ENCODE data around the gene NGEF. TPM values are rescaled to one million over a fixed set of nuclear protein-coding genes. Genes with fewer than 3 reads are reported as not detected.

Gene NGEF
- total and polyA plus RNA-seq, 7 donors: 0.13 to 0.51 (median 0.25) TPM; not detected in 1

DNA sequence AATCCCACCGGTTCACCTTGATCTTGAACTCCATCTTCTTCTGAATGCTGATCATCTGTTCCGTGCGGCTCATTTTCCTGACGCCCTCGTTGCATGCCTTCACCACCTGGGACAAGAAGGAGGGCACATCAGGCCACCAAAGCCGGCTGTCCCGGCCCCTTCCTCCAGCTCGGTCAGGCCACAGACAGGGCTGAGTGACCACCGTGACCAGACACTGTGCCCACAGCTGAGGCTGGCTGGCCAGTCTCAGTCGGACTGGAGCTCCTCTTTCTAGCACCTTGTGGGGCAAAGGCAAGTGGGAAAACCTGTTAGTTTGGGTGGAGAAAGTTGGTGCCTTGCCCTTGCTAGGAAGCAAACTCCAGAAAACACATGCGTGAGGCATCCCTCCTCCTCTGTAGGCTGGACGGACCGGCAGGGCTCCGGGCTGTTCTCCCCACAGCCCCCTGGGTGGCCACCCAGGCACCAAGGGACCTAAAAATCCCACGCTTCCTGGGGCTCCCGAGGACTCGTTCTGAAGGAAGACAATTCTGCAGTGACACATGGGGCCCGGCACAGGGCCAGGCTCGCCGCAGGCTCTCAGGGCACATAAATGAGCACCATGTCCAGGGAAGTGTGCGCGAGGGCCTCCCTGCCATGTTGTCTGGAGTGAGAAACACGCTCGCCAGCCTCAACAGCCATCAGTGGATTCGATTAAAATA is 127.6 kb downstream of the NGEF start:
- Histone ChIP-seq H3K4me3 (no peak overlapping the region), H3K27ac (no peak overlapping the region), H3K4me1 (no peaks in the 10 kb centered on the region), H3K9me3 (no peaks in the 10 kb centered on the region), H3K27me3 (ENCODE audit: insufficient read depth in 3 of 3, low read length in 2 of 3) (no peaks in the 10 kb centered on the region), H3K36me3 (ENCODE audit: insufficient read depth in 1 of 2, low read depth in 1 of 2) (no peaks in the 10 kb centered on the region)
- 76 to 81% (median 80%) methylated on average over 25 of the region's 25 CpGs for WGBS, 3 donors
- intact Hi-C loops (cut with DNase I): loop anchor here in 1 of 2 donors (10.0 kb wide), 1 partner anchor 159 kb away; no protein-coding TSS in a partner anchor
- TF ChIP-seq, protein P1, sequence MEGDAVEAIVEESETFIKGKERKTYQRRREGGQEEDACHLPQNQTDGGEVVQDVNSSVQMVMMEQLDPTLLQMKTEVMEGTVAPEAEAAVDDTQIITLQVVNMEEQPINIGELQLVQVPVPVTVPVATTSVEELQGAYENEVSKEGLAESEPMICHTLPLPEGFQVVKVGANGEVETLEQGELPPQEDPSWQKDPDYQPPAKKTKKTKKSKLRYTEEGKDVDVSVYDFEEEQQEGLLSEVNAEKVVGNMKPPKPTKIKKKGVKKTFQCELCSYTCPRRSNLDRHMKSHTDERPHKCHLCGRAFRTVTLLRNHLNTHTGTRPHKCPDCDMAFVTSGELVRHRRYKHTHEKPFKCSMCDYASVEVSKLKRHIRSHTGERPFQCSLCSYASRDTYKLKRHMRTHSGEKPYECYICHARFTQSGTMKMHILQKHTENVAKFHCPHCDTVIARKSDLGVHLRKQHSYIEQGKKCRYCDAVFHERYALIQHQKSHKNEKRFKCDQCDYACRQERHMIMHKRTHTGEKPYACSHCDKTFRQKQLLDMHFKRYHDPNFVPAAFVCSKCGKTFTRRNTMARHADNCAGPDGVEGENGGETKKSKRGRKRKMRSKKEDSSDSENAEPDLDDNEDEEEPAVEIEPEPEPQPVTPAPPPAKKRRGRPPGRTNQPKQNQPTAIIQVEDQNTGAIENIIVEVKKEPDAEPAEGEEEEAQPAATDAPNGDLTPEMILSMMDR (IDR thresholded peaks at IDR 0.05): no peak
- ATAC-seq: no peak
- no peak for DNase-seq

DNA sequence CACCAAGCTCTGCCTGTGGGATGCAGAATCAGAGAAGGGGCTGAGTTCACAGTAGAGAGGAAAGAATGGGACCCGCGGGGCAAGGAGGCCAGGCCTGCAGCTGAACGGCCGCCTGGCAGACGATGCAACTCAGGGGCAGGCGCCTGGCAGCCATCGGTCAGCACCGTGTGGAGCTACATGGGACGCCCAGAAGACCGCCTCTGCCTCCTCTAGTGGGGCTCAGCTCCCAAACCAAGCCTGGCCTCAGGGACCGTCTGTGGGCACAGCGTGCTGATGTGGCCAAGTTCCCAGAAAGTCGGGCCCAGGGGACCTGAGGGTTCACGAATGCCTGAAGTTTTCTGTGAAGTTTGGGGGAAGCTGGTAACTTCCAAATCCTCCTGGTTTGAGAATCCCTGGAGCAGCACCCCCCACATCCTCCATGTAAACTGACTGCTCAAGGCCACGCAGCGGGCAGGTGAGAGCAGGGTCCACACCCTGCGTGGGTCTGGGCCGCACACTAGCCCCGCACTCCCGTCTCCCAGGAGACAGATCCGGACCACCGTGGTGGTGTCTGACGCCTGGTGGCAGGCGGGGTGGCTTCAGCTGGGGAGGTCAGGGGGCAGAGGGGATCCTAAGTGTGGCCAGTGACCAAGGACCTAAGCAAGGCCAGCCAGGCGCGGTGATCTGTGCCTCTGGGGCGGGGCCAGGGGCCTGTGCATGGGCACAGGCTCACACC is 128.3 kb downstream of the NGEF start:
- WGBS, 3 donors: 72 to 85% (median 84%) methylated on average over 27 of the region's 27 CpGs
- H3K36me3 ChIP-seq (ENCODE audit: insufficient read depth in 1 of 2, low read depth in 1 of 2): no peaks in the 10 kb centered on the region
- H3K9me3 ChIP-seq: no peaks in the 10 kb centered on the region
- no peak overlapping the region for H3K4me3 ChIP-seq
- DNase-seq (peak; percentile 10 to 30), ATAC-seq (no peak)
- no peaks in the 10 kb centered on the region for H3K4me1 ChIP-seq
- no peak overlapping the region for H3K27ac ChIP-seq
- TF ChIP-seq, protein P1 (IDR thresholded peaks at IDR 0.05): no peak
- intact Hi-C loops (cut with DNase I): loop anchor here in 1 of 2 donors (10.0 kb wide), 1 partner anchor 160 kb away; no protein-coding TSS in a partner anchor
- H3K27me3 ChIP-seq (ENCODE audit: insufficient read depth in 3 of 3, low read length in 2 of 3): no peaks in the 10 kb centered on the region

DNA sequence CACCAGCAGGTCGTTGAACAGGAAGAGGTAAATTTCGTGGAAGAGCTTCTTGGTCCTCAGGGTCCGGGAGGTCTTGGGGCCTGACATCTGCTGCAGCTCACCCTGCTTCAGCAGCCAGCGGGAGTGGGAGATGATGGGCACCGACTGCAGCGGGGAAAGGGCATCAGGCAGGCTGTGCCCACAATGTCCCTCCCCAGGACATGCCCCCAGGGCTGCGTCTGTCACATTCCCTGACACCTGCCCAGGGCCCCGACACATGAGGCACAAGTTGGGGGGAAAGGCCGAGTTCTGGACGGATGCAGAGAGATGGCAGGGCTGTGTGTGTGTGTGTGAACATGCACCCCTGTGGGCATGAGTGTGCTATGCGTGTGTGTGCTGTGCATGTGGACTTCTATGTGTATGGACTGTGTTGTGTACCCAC is 129.0 kb downstream of the NGEF start:
- intact Hi-C loops (cut with DNase I): loop anchor here in 1 of 2 donors (10.0 kb wide), 1 partner anchor 161 kb away; no protein-coding TSS in a partner anchor
- no peaks in the 10 kb centered on the region for H3K36me3 ChIP-seq (ENCODE audit: insufficient read depth in 1 of 2, low read depth in 1 of 2)
- no peak overlapping the region for H3K4me3 ChIP-seq
- TF ChIP-seq, protein P1 (IDR thresholded peaks at IDR 0.05): no peak
- H3K27me3 ChIP-seq (ENCODE audit: insufficient read depth in 3 of 3, low read length in 2 of 3): no peaks in the 10 kb centered on the region
- ATAC-seq (no peak), DNase-seq (no peak)
- WGBS, 3 donors: 78 to 84% (median 80%) methylated on average over 11 of the region's 11 CpGs
- no peak overlapping the region for H3K27ac ChIP-seq
- H3K4me1 ChIP-seq: no peaks in the 10 kb centered on the region
- H3K9me3 ChIP-seq: no peaks in the 10 kb centered on the region

DNA sequence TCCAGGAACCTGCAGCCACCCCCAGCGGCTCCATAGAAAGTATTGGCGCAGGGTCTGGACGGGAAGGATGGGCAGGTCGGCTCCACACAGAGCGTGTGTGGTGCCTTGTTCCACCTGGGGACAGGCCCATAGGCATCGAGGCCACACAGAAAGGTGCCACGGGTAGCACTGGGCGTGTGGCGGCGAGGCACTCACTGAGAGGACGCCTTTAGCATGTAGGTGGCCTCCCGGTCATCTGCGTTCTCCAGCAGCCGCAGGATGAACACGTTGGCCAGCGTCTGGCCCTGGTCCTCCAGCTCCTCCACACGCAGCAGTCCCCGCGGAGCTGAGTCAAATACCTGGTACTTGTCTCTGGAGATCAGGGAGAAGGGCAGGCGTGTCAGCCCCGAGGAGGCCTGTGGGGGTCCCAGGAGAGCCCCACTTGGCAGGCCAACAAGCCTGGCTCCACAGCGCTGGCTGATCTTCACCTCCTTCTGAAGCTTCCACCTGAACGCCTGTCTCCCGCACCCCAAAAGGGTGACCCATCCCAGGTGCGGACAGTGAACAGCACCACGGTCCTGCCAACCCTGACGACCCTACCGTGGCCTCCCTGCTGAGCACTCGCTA is 129.8 kb downstream of the NGEF start:
- no peak for ATAC-seq
- TF ChIP-seq, protein P1 (IDR thresholded peaks at IDR 0.05): no peak
- intact Hi-C loops (cut with DNase I): loop anchor here in 1 of 2 donors (10.0 kb wide), 1 partner anchor 162 kb away; no protein-coding TSS in a partner anchor
- Histone ChIP-seq H3K4me3 (no peak overlapping the region), H3K27me3 (ENCODE audit: insufficient read depth in 3 of 3, low read length in 2 of 3) (no peaks in the 10 kb centered on the region), H3K27ac (no peak overlapping the region), H3K9me3 (no peaks in the 10 kb centered on the region), H3K36me3 (ENCODE audit: insufficient read depth in 1 of 2, low read depth in 1 of 2) (no peaks in the 10 kb centered on the region), H3K4me1 (no peaks in the 10 kb centered on the region)
- peak in 1 of 2 donors; percentile 6 for DNase-seq
- WGBS, 3 donors: 89 to 90% (median 89%) methylated on average over 29 of the region's 29 CpGs

Data from psoas muscle (tissue), 8 donors.